Stimulated activated CD4-positive, alpha-beta T cell treated with anti-CD3 and anti-CD28 coated beads, TNF-alpha, amount 100 ng/mL, for 4 hours (primary cell): ENCODE measurements around the gene MCTP1.
"Not testable (repeated sequence)": the region's sequence is repeated elsewhere in the genome, so short reads cannot be mapped to it uniquely, and the experiment has no call there.

ENCODE experiments used
- DNase-seq, 3 experiments: peaks; one replicate each; pipeline ENCODE4 v3.0.0-alpha.2; 2020; ENCODE audit warnings: low read depth in 3 of 3

MCTP1 gene

GRCh38 chr5:94959279-94959678 is 325.6 kb downstream of the MCTP1 start:
- not testable (repeated sequence) for DNase-seq

GRCh38 chr5:94945656-94946055 is 339.2 kb downstream of the MCTP1 start:
- no peak for DNase-seq

- no peak for DNase-seq
These were observed 340.7 kb downstream of the MCTP1 start for GRCh38 chr5:94944160-94944559.

GRCh38 chr5:94941122-94941755 is 343.7 kb downstream of the MCTP1 start:
- no peak for DNase-seq

GRCh38 chr5:94932259-94932658 is 352.6 kb downstream of the MCTP1 start:
- no peak for DNase-seq

- DNase-seq = no peak
These were observed 356.0 kb downstream of the MCTP1 start for GRCh38 chr5:94928891-94929290.

- DNase-seq = no peak
These were observed 364.3 kb downstream of the MCTP1 start for GRCh38 chr5:94920570-94920969.

- DNase-seq = no peak
These were observed 368.3 kb downstream of the MCTP1 start for GRCh38 chr5:94916619-94917018.

GRCh38 chr5:94911276-94911675 is 373.6 kb downstream of the MCTP1 start:
- no peak for DNase-seq

GRCh38 chr5:94910721-94911120 is 374.2 kb downstream of the MCTP1 start:
- DNase-seq = no peak

- DNase-seq = no peak
These were observed 375.9 kb downstream of the MCTP1 start for GRCh38 chr5:94908889-94909480.

GRCh38 chr5:94906750-94907149 is 378.1 kb downstream of the MCTP1 start:
- no peak for DNase-seq

- no peak for DNase-seq
These were observed 381.2 kb downstream of the MCTP1 start for GRCh38 chr5:94903726-94904125.

GRCh38 chr5:94901191-94901979 is 383.5 kb downstream of the MCTP1 start:
- DNase-seq = no peak

GRCh38 chr5:94900006-94900505 is 384.8 kb downstream of the MCTP1 start:
- DNase-seq = no peak

- DNase-seq = no peak
These were observed 391.3 kb downstream of the MCTP1 start for GRCh38 chr5:94893412-94894135.

GRCh38 chr5:94891972-94892371 is 392.9 kb downstream of the MCTP1 start:
- no peak for DNase-seq

- DNase-seq = no peak
These were observed 393.3 kb downstream of the MCTP1 start for GRCh38 chr5:94891565-94891964.

- no peak for DNase-seq
These were observed 394.0 kb downstream of the MCTP1 start for GRCh38 chr5:94890907-94891306.

- no peak for DNase-seq
These were observed 396.2 kb downstream of the MCTP1 start for GRCh38 chr5:94888674-94889073.

- DNase-seq = no peak
These were observed 399.0 kb downstream of the MCTP1 start for GRCh38 chr5:94885931-94886330.

GRCh38 chr5:94884311-94884710 is 400.6 kb downstream of the MCTP1 start:
- no peak for DNase-seq
